ENCODE results near the gene ITPR1. TPM values are rescaled to one million over a fixed set of nuclear protein-coding genes. Genes with fewer than 3 reads are reported as not detected.

ITPR1 gene
- total RNA-seq, 2 donors from 2014 or later: 119 to 177 TPM

DNA sequence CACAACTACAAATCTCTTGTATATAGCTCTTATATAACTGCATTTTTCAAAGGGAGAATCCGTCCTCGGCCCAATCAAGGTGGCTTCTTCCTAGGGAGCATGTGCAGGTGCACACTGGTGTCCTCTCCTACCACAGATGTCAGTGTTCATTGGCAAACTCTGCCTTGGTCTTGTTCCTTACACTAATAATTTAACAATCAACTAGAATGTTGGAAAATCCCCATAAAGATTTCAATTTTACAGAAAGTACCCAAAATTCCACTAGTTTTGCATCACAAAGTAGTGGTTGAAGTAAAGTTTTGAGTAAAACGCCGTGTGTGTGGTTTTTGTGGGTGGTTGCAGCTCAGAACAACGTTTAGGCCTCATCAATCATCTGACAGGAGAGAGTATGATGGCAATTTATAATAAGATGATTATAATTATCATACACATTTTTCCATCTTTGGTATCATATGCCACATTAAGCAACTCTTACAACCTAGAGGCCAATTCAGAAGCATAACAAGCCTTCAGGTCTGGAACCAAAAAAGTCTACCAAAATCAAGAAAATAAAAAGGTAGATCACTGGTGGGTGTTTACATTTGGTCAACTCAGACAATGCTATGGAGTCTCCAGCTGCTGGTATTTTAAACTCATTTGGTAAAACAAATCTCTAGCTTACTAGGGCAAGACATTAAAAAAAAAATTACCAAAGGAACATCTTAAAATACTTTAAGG lies 357.2 kb downstream of the ITPR1 start:
- ATAC-seq: peak; percentile 73 to 82
- Mint-ChIP-seq H3K9me3 (peaks cover 3% of the 10 kb centered on the region), H3K4me3 (peak overlapping the region; percentile 70), H3K27me3 (no peaks in the 10 kb centered on the region), H3K4me1 (ENCODE audit: low read depth in 2 of 2) (peaks cover 67 to 85% of the 10 kb centered on the region in 2 donors), H3K27ac (peak overlapping the region; percentile 100), H3K36me3 (peaks cover 16% of the 10 kb centered on the region)
- DNase-seq (ENCODE audit: low spot score): peak; percentile 83

DNA sequence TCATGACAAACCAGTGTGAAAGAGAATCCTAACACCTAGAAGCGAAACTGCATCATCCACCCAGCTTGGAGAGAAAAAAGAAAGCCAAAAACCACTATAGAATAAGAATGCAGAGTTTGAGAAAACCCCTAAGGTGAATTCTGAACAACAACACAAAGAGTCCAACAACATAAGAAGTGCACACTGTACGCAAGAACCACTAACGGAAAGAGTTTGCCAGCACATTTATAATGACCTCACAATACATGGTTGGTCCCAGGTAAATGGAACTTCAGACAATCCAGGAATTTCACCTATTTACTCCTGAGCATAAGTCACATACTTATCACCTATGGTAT lies 357.7 kb downstream of the ITPR1 start:
- peaks cover 19% of the 10 kb centered on the region for H3K36me3 Mint-ChIP-seq
- DNase-seq (ENCODE audit: low spot score) (peak; percentile 72), ATAC-seq (peak; percentile 83 to 87)
- peak overlapping the region; percentile 70 for H3K4me3 Mint-ChIP-seq
- H3K4me1 Mint-ChIP-seq (ENCODE audit: low read depth in 2 of 2): peaks cover 67 to 85% of the 10 kb centered on the region in 2 donors
- H3K9me3 Mint-ChIP-seq: peaks cover 3% of the 10 kb centered on the region
- H3K27ac Mint-ChIP-seq: peak overlapping the region; percentile 100
- H3K27me3 Mint-ChIP-seq: no peaks in the 10 kb centered on the region

DNA sequence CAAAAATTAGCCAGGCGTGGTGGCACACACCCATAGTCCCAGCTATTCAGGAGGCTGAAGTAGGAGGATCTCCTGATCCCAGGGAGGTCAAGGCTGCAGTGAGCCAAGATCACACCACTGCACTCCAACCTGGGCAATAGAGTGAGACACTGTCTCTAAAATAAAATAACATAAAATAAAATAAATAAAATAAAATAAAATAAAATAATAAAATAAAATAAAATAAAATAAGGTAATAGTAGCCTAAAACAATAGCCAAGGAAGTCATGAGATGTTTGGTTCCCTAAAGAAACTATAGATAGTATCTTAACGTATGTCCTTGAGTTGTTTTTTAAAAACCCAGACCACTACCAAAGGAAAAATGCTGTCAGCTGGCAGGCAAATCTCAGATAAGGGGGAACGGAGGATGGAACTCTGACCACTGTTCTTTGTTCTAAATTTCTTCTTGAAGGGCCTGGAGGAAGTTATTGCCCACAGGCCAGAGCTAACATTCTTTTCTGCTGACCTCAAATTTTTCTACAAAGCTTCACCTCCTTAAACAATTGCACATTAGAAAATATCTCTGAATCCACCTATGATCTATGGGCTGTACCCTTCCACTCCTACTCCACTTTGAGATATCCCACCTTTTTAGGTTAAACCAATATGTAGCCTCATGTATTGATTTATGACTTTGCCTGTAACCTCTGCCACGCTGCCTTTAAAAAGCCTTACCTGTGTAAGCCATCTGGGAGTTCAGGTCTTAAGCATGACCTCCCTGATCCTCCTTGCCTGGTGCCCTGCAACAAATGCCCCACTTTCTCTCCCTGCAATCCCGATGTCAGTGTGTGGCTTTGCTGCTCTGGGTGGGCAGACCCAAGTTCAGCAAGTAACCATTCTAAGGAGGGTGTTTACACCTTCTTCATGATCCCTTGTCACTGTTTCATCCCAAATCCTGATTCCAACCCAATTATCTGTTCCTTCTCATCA lies 359.9 kb downstream of the ITPR1 start:
- peak overlapping the region; percentile 100 for H3K27ac Mint-ChIP-seq
- H3K27me3 Mint-ChIP-seq: no peaks in the 10 kb centered on the region
- ATAC-seq (no peak), DNase-seq (ENCODE audit: low spot score) (no peak)
- peaks cover 74 to 86% of the 10 kb centered on the region in 2 donors for H3K4me1 Mint-ChIP-seq (ENCODE audit: low read depth in 2 of 2)
- H3K9me3 Mint-ChIP-seq: peaks cover 9% of the 10 kb centered on the region
- peaks cover 30% of the 10 kb centered on the region for H3K36me3 Mint-ChIP-seq
- H3K4me3 Mint-ChIP-seq: peak overlapping the region; percentile 86

DNA sequence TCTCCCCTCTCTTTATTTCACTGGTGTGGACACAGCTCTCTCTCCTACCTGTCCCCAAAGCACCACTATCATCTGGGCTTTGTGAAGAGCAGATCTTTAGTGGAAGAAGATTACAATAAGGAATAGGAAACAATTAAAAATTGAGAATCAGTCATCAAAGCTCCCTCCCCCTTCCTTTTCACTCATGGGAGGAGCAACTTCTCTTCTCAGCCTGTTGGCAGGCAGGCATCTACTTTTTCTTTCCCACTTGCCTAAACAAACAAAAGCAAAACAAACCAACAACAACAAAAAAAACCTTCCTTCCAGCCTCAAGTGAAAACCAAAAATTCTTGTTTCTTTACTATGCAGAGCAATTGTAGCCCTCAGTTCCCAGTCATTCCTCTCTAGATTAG lies 360.6 kb downstream of the ITPR1 start:
- DNase-seq (ENCODE audit: low spot score) (no peak), ATAC-seq (no peak)
- Mint-ChIP-seq H3K27me3 (no peaks in the 10 kb centered on the region), H3K4me1 (ENCODE audit: low read depth in 2 of 2) (peaks cover 73 to 84% of the 10 kb centered on the region in 2 donors), H3K27ac (peak overlapping the region; percentile 100), H3K9me3 (peaks cover 9% of the 10 kb centered on the region), H3K36me3 (peaks cover 26% of the 10 kb centered on the region), H3K4me3 (peak overlapping the region; percentile 86)

DNA sequence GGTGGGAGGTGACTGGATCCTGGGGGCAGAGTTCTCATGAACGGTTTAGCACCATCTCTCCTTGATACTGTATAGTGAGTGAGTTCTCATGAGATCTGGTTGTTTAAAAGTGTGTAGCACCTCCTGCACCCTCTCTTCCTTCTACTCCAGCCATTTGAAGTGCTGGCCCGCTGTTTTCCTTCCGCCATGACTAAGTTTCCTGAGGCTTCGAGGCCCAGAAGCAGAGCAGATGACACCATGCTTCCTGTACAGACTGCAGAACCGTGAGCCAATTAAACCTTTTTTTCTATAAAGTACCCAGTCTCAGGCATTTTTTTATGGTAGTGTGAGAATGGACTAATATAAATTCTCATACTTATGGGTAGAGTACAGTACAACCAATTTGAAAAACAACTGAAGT lies 362.5 kb downstream of the ITPR1 start:
- H3K36me3 Mint-ChIP-seq: peaks cover 31% of the 10 kb centered on the region
- H3K9me3 Mint-ChIP-seq: peaks cover 9% of the 10 kb centered on the region
- ATAC-seq: no peak
- peaks cover 62 to 67% of the 10 kb centered on the region in 2 donors for H3K4me1 Mint-ChIP-seq (ENCODE audit: low read depth in 2 of 2)
- H3K4me3 Mint-ChIP-seq: peak overlapping the region; percentile 51
- peak overlapping the region; percentile 100 for H3K27ac Mint-ChIP-seq
- no peaks in the 10 kb centered on the region for H3K27me3 Mint-ChIP-seq
- no peak for DNase-seq (ENCODE audit: low spot score)

DNA sequence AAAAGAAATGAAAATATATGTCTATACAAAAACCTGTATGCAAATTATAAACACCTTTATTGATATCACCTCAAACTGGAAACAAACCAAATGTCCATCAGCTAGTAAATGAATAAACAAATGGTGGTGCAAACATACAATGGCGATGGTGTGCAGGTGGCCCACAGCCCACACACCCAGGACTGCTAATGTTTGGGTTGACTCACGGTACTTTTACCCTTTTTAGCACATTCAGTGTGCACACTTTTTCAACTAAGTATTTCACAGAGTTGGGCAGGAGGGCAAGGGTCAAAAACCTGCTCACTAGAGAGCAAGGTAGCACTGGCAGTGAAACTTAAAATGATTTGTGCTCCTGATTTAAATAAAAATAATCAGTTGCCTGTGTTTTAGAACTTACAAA lies 363.0 kb downstream of the ITPR1 start:
- Mint-ChIP-seq H3K4me1 (ENCODE audit: low read depth in 2 of 2) (peaks cover 58 to 63% of the 10 kb centered on the region in 2 donors), H3K36me3 (peaks cover 34% of the 10 kb centered on the region), H3K4me3 (peak overlapping the region; percentile 51), H3K9me3 (peaks cover 10% of the 10 kb centered on the region), H3K27me3 (no peaks in the 10 kb centered on the region), H3K27ac (peak overlapping the region; percentile 100)
- DNase-seq (ENCODE audit: low spot score) (no peak), ATAC-seq (no peak)

DNA sequence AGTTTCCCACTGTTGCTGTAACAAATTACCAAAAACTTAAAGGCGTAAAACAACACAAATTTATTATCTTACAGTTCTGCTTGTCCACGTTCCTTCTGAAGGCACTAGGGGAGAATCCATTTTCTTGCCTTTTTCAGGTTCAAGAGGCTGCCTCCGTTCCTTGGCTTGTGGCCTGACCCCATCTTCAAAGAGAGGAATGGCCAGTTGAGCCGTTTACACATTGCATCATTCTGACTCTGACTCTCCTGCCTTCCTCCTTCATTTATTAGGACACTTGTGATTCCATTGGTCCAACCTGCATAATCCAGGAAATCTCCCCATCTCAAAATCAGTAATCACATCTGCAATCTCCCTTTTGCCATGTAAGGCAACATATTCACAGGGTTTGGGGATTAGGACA lies 363.4 kb downstream of the ITPR1 start:
- peaks cover 53 to 58% of the 10 kb centered on the region in 2 donors for H3K4me1 Mint-ChIP-seq (ENCODE audit: low read depth in 2 of 2)
- H3K4me3 Mint-ChIP-seq: peak overlapping the region; percentile 9
- H3K27me3 Mint-ChIP-seq: no peaks in the 10 kb centered on the region
- ATAC-seq (no peak), DNase-seq (ENCODE audit: low spot score) (no peak)
- H3K9me3 Mint-ChIP-seq: peaks cover 12% of the 10 kb centered on the region
- peak overlapping the region; percentile 57 to 100 for H3K27ac Mint-ChIP-seq
- H3K36me3 Mint-ChIP-seq: peaks cover 38% of the 10 kb centered on the region

DNA sequence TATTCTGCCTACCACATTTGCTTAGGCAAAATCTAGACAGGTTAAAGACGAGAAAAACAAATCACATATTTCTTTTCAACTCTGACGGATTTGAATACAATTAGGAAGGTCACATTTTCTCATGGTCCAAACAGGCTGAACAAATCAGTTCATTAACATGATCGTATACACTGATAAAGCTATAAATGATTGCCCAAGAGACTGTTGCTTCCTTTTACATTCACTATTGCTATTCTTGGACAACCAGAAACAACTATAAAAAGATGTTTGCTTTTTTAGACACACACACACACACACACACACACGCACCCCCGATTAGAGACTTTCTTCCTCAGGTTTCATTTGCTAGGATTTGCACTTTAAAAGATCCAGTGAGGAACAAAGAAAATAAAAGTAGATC lies 363.8 kb downstream of the ITPR1 start:
- Mint-ChIP-seq H3K4me3 (peak overlapping the region; percentile 9), H3K9me3 (peaks cover 12% of the 10 kb centered on the region), H3K27ac (peak overlapping the region; percentile 57 to 100), H3K27me3 (no peaks in the 10 kb centered on the region), H3K4me1 (ENCODE audit: low read depth in 2 of 2) (peaks cover 50 to 56% of the 10 kb centered on the region in 2 donors), H3K36me3 (peaks cover 42% of the 10 kb centered on the region)
- DNase-seq (ENCODE audit: low spot score) (no peak), ATAC-seq (no peak)

DNA sequence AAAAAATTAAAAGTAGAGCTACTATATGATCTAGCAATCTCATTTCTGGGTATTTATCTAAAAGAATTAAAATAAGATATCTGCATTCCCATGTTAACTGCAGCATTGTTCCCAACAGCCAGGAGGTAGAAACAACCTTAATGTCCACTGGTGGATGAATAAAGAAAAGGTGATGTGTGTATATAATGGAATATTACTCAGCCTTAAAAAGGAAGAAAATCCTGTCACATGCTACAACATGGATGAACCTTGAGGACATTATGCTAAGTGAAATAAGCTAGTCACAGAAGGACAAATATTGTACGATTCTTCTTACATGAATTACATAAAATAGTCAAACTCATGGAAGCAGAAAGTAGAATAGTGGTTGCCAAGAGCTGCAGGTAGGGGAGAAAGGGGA lies 366.6 kb downstream of the ITPR1 start:
- ATAC-seq: no peak
- H3K36me3 Mint-ChIP-seq: peaks cover 61% of the 10 kb centered on the region
- no peak for DNase-seq (ENCODE audit: low spot score)
- H3K4me3 Mint-ChIP-seq: no peak overlapping the region
- no peaks in the 10 kb centered on the region for H3K27me3 Mint-ChIP-seq
- peaks cover 49 to 53% of the 10 kb centered on the region in 2 donors for H3K4me1 Mint-ChIP-seq (ENCODE audit: low read depth in 2 of 2)
- H3K9me3 Mint-ChIP-seq: peaks cover 20% of the 10 kb centered on the region
- H3K27ac Mint-ChIP-seq: peak overlapping the region in 1 of 2 donors; percentile 69

DNA sequence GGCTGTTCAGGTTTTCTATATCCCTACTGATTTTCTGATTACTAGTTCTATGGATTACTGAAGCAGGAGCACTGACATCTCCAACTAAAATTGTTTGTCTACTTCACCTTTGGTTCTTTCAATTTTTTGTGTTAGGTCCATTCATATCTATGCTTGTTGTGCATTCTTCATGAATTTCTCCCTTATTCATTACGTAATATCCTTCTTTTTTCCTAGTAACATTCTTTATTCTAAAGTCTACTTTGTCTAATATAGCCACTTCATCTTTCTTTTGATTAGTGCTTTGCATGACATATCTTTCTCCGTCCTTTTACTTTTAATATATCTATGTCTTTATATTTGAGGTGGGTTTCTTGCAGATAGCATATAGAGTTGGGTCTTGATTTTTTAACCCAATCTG lies 369.8 kb downstream of the ITPR1 start:
- Mint-ChIP-seq H3K27me3 (no peaks in the 10 kb centered on the region), H3K9me3 (peaks cover 11% of the 10 kb centered on the region), H3K36me3 (peaks cover 42% of the 10 kb centered on the region), H3K4me3 (no peak overlapping the region), H3K4me1 (ENCODE audit: low read depth in 2 of 2) (peaks cover 38 to 43% of the 10 kb centered on the region in 2 donors), H3K27ac (peak overlapping the region in 1 of 2 donors; percentile 68)
- no peak for ATAC-seq
- DNase-seq (ENCODE audit: low spot score): no peak

DNA sequence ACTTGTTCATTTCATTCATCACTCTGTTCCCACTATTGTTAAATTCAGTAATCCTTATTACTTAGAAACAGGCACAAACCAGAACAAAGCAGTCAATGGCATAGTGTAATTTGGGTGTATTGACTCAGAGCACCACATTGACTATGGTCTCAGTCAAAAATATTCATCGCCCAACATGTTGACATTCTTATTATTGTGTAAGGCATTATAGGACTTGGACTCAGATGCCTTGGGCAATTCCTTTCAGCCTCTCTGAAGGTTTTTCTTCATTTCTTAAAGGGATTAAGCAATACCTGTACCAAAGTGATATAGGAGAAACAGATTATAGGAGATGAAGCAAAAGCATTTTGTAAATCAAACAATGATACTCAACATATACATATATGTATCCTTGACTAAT lies 371.4 kb downstream of the ITPR1 start:
- peaks cover 42% of the 10 kb centered on the region for H3K36me3 Mint-ChIP-seq
- no peak for ATAC-seq
- peaks cover 40 to 45% of the 10 kb centered on the region in 2 donors for H3K4me1 Mint-ChIP-seq (ENCODE audit: low read depth in 2 of 2)
- DNase-seq (ENCODE audit: low spot score): no peak
- peak overlapping the region; percentile 67 to 68 for H3K27ac Mint-ChIP-seq
- peaks cover 11% of the 10 kb centered on the region for H3K9me3 Mint-ChIP-seq
- no peaks in the 10 kb centered on the region for H3K27me3 Mint-ChIP-seq
- H3K4me3 Mint-ChIP-seq: peak overlapping the region; percentile 53

DNA sequence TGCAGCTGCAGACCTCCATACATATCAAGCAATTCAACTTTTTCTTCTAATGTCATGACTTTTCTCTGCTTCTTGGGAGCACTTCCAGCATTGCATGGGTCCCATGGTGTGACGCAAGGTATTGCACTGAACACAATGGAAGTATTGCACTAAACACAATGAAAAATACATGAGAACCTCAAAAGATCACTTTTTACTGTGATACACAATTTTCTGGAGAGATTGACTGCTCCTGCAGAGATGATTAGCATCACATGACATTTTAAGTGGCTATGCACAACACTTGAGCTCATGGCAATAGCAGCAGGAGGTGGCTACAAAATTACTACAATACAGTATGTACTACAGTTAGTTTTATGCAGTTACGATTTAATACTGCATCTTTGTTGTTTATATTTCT lies 372.6 kb downstream of the ITPR1 start:
- no peak for DNase-seq (ENCODE audit: low spot score)
- no peak for ATAC-seq
- no peaks in the 10 kb centered on the region for H3K27me3 Mint-ChIP-seq
- peaks cover 50 to 54% of the 10 kb centered on the region in 2 donors for H3K4me1 Mint-ChIP-seq (ENCODE audit: low read depth in 2 of 2)
- H3K4me3 Mint-ChIP-seq: peak overlapping the region; percentile 38
- H3K27ac Mint-ChIP-seq: peak overlapping the region in 1 of 2 donors; percentile 51
- H3K9me3 Mint-ChIP-seq: peaks cover 11% of the 10 kb centered on the region
- H3K36me3 Mint-ChIP-seq: peaks cover 36% of the 10 kb centered on the region

DNA sequence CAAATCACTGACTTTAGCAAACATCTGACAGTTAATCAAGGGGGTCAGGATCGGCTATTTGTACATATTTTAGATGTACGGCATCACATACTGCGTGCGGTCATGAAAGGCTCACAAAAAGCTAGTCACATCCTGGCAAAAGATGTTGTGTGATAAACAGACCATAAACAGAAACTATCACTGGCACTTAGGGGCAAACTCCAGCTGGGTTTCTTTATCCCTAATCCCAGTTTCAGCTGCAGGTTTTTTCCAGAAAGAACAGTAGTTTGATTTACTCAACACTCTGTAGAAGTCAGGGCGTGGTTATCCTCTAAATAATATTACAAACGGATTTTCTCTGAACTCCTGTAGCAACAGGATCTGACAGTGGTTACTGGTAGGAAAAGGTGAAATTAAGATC lies 373.7 kb downstream of the ITPR1 start:
- ATAC-seq (no peak), DNase-seq (ENCODE audit: low spot score) (no peak)
- H3K9me3 Mint-ChIP-seq: peaks cover 8% of the 10 kb centered on the region
- peaks cover 27% of the 10 kb centered on the region for H3K36me3 Mint-ChIP-seq
- H3K4me1 Mint-ChIP-seq (ENCODE audit: low read depth in 2 of 2): peaks cover 54% of the 10 kb centered on the region in 2 donors
- H3K27me3 Mint-ChIP-seq: no peaks in the 10 kb centered on the region
- peak overlapping the region; percentile 87 for H3K4me3 Mint-ChIP-seq
- peak overlapping the region; percentile 95 to 97 for H3K27ac Mint-ChIP-seq
